HG03442 (cell line): ENCODE data around the gene SCML2.
"Not testable (repeated sequence)": the region's sequence is repeated elsewhere in the genome, so short reads cannot be mapped to it uniquely, and the experiment has no call there.

ENCODE experiments used
- ATAC-seq: cut with Tn5 transposase; IDR thresholded peaks from one replicate; pipeline ENCODE4 v1.9.1; 2021; ENCODE audit warnings: mild to moderate bottlenecking, moderate library complexity; ENCODE audit not compliant: unreplicated experiment

SCML2 gene

GRCh38 chrX:18272222-18272621 lies 82.3 kb downstream of the SCML2 start:
- no peak for ATAC-seq

GRCh38 chrX:18271725-18272124 lies 82.8 kb downstream of the SCML2 start:
- ATAC-seq, result no peak

- no peak for ATAC-seq
These were observed 83.2 kb downstream of the SCML2 start for GRCh38 chrX:18271309-18271708.

- no peak for ATAC-seq
These were observed 99.4 kb downstream of the SCML2 start for GRCh38 chrX:18255059-18255458.

DNA sequence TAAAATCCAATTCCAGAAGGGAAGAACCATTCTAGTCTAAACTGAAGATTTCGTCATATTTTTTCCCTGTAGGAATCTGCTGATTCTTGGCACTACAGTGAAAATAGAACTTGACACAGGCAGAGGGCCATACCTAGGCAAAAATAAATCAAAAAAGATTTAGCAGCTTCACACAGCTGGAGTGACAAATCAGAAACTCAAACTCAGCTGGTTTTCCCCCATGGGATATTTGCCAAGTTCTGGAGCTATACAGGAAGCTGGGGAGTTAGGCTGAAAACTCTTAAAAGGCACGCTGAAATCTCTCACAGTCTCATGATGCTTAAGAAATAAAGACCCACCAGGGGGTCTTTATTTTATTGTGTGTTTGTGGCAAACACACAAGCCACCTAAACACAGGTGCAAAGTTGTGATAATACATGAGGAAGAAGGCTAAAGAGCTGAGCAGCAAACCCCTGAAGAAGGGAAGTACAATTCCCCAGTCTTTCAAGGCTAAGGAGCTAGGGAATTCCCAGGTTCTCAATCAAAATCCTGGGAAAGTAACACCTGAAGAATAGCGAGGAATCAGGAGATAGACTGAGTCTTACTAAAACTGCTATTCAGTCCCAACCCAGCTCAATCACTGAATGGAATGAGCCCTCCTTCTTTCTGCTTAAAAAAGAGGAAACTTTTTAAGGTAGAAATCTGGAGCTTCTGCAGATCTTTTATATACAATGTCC lies 101.7 kb downstream of the SCML2 start:
- ATAC-seq, result no peak

GRCh38 chrX:18229646-18230045 lies 124.8 kb downstream of the SCML2 start:
- not testable (repeated sequence) for ATAC-seq

DNA sequence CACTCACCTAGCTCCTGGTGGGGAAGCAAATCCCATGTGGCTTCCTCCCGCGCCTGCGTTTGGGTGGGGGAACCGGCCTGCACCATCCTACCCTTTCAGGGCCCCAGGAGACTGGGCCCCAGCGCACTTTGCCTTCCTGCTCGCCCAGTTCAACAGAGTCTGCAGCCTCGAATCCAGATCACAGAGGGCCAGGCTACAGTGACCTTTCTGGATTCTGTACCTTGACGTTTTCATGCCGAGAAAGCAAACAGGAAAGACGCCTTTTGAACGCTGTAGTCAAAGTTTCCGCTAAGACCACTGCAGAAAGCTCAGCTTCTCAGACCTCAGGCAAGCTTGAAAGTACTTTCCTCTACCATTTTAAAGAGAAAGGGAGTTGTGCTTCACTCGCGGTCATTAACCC lies 126.4 kb downstream of the SCML2 start:
- ATAC-seq, result no peak

- ATAC-seq, result no peak
These were observed 127.0 kb downstream of the SCML2 start for GRCh38 chrX:18227458-18227857.

DNA sequence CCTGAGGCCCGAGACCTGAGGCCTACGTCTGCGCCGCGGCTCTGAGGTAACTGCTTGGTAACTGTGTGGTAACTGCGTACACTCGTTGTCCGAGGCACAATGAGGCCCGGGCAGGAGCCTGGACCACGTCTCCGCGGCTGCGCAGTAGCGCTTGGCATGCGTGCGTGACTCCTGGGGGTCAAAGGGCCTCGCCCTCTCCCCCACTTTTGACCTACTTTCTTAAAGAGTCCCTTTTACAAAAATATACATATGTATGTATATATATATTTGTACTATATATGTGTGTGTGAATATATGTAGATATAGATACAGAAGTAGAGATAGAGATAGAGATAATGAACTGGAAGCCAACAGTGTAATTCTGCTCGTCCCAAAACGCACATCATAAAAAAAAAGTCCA lies 133.7 kb downstream of the SCML2 start, which contains the start of gene BEND2:
TSS of gene BEND2 (minus strand) at position 101 of the 400 bp plus-strand sequence. CDS start 136 bp downstream, outside the sequence.
- ATAC-seq, result no peak

DNA sequence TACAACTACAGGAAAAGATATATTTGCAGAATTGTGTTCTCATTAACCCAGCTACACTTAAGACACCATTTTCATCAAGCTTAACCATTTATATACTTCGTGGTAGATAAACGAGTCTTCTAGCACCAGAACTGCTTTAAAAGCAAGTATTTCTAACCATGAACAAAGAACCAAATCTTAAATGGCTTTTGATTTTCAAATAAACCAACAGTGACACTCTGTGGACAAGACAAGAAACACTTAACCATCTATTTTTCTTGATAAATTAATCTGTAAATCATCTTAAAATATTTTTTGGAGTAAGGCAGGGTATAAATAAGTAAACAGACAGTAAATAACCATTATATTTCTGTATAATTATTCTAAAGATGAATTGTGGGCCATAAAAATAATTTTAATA lies 144.0 kb downstream of the SCML2 start:
- no peak for ATAC-seq

DNA sequence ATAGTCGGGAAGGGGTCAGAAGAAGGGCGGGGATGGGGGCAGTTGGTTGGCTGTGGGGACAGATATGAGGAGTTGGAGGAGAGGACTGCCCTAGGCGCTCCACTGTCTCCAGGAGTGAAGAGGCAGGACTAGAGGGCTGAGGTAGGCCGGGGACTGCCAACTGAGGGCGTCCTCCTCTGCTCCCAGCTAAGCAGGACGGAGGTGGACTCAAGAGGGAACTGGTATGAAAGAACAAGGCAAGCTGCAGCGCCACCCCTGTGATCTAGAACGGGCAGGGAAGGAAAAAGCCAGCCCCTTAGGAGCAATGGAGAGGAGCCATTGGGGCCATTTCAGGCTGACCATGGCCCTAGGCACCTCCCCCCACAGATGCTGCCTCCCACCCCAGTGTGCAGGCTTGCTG lies 147.8 kb downstream of the SCML2 start:
- no peak for ATAC-seq

GRCh38 chrX:18203631-18204030 lies 150.9 kb downstream of the SCML2 start:
- no peak for ATAC-seq

- ATAC-seq, result no peak
These were observed 159.8 kb downstream of the SCML2 start for GRCh38 chrX:18194688-18195087.
